D341Med (cell line): Measurements from ENCODE around the gene RASGEF1B.

Experiments used
- DNase-seq: peaks from one replicate; pipeline ENCODE4 v3.0.0; 2012; ENCODE audit warnings: low spot score

RASGEF1B gene

GRCh38 chr4:81395239-81395638, 76.5 kb downstream of the RASGEF1B start:
- DNase-seq: no peak

GRCh38 chr4:81392164-81392563, 79.5 kb downstream of the RASGEF1B start:
- no peak for DNase-seq

GRCh38 chr4:81389720-81390119, 82.0 kb downstream of the RASGEF1B start:
- no peak for DNase-seq

GRCh38 chr4:81380437-81380836, 91.3 kb downstream of the RASGEF1B start:
- DNase-seq: no peak

GRCh38 chr4:81378386-81378785, 93.3 kb downstream of the RASGEF1B start:
- DNase-seq: no peak

GRCh38 chr4:81377191-81377590, 94.5 kb downstream of the RASGEF1B start:
- DNase-seq: no peak

- no peak for DNase-seq
Observed at GRCh38 chr4:81376720-81377119, 95.0 kb downstream of the RASGEF1B start.
